HCT116 (cell line): ENCODE data around the gene SEMA5A.

ENCODE experiments used
- CBX3 ChIP-seq: IDR thresholded peaks from 2 replicates; pipeline ENCODE4 v1.6.1; 2012; ENCODE audit warnings: low read depth
- CEBPB ChIP-seq: IDR thresholded peaks from 2 replicates; pipeline ENCODE4 v1.6.1; 2012; ENCODE audit warnings: low read depth
- EZH2 ChIP-seq: fragments of 200-600 bp; sonication (generic); IDR thresholded peaks from 2 replicates; pipeline ENCODE4 v1.6.1; 2017; ENCODE audit warnings: antibody characterized with exemption, mixed run types
- POLR2A ChIP-seq: IDR thresholded peaks from 2 replicates; pipeline ENCODE4 v1.7.0; 2011; ENCODE audit warnings: borderline replicate concordance; ENCODE audit not compliant: insufficient read depth, insufficient read length; ENCODE audit errors: extremely low read depth

GRCh38 chr5:9479361-9479760, 66.5 kb downstream of the SEMA5A start:
- TF ChIP-seq EZH2 (no peak), CBX3 (no peak), POLR2A (no peak), CEBPB (no peak)
